ENCODE data around the gene COMMD8. TPM values are rescaled to one million over a fixed set of nuclear protein-coding genes. Genes with fewer than 3 reads are reported as not detected.
A peak's percentile ranks its signal among the peaks of the same experiment; 100 is the strongest.

The COMMD8 gene
- total and polyA plus RNA-seq, 4 donors = 3.6 to 17.5 (median 9.0) TPM

GRCh38 chr4:47493238-47494123, 30.0 kb upstream of the COMMD8 start:
- no peak for DNase-seq (ENCODE audit: low spot score)
- WGBS = 90% methylated on average over 3 of the region's 3 CpGs
- TF ChIP-seq ATF3 (IDR thresholded peaks at IDR 0.05) (no peak), GABPA (IDR thresholded peaks at IDR 0.05 in 1 of 2, conservative IDR thresholded peaks at IDR 0.05 in 1 of 2) (no peak), RXRA (IDR thresholded peaks at IDR 0.05) (no peak)
- Histone ChIP-seq H3K27ac (ENCODE audit: low read depth in 1 of 2, low read length in 2 of 2) (no peak overlapping the region), H3K27me3 (ENCODE audit: control insufficient read depth in 4 of 4, insufficient read depth in 4 of 4, low read length in 3 of 4) (no peaks in the 10 kb centered on the region), H3K36me3 (ENCODE audit: control insufficient read depth in 4 of 4, insufficient read depth in 3 of 4, low read depth in 1 of 4, low read length in 3 of 4) (no peaks in the 10 kb centered on the region), H3K4me1 (ENCODE audit: control insufficient read depth in 4 of 4, insufficient read depth in 4 of 4, low read length in 3 of 4) (no peaks in the 10 kb centered on the region), H3K4me3 (ENCODE audit: low read depth in 1 of 3, low read length in 3 of 3) (no peak overlapping the region), H3K9ac (ENCODE audit: low read depth in 1 of 2, low read length in 2 of 2) (no peak overlapping the region), H3K9me3 (ENCODE audit: control insufficient read depth in 4 of 4, low read length in 3 of 4) (no peaks in the 10 kb centered on the region)

GRCh38 chr4:47490550-47490949, 27.0 kb upstream of the COMMD8 start:
- DNase-seq (ENCODE audit: low spot score) = no peak
- Histone ChIP-seq H3K9me3 (ENCODE audit: control insufficient read depth in 4 of 4, low read length in 3 of 4) (no peaks in the 10 kb centered on the region), H3K27ac (ENCODE audit: low read depth in 1 of 2, low read length in 2 of 2) (no peak overlapping the region), H3K27me3 (ENCODE audit: control insufficient read depth in 4 of 4, insufficient read depth in 4 of 4, low read length in 3 of 4) (no peaks in the 10 kb centered on the region), H3K36me3 (ENCODE audit: control insufficient read depth in 4 of 4, insufficient read depth in 3 of 4, low read depth in 1 of 4, low read length in 3 of 4) (no peaks in the 10 kb centered on the region), H3K9ac (ENCODE audit: low read depth in 1 of 2, low read length in 2 of 2) (no peak overlapping the region), H3K4me3 (ENCODE audit: low read depth in 1 of 3, low read length in 3 of 3) (no peak overlapping the region), H3K4me1 (ENCODE audit: control insufficient read depth in 4 of 4, insufficient read depth in 4 of 4, low read length in 3 of 4) (peaks cover 0 to 7% (median 3%) of the 10 kb centered on the region in 4 donors)
- 84% methylated on average over 4 of the region's 4 CpGs for WGBS
- peak; percentile 10 for TF ChIP-seq CTCF (IDR thresholded peaks at IDR 0.05; ENCODE audit: low read depth, low read length, missing input control)
- TF ChIP-seq RXRA (IDR thresholded peaks at IDR 0.05) = no peak
- no peak for TF ChIP-seq JUND (IDR thresholded peaks at IDR 0.05)
- no peak for TF ChIP-seq FOXA2 (IDR thresholded peaks at IDR 0.05)
- TF ChIP-seq RAD21 (IDR thresholded peaks at IDR 0.05) = peak in 1 of 2 donors; percentile 58

GRCh38 chr4:47488706-47489105, 25.2 kb upstream of the COMMD8 start:
- no peak overlapping the region for H3K4me3 ChIP-seq (ENCODE audit: low read depth in 1 of 3, low read length in 3 of 3)
- peaks cover 0 to 11% (median 3%) of the 10 kb centered on the region in 4 donors for H3K4me1 ChIP-seq (ENCODE audit: control insufficient read depth in 4 of 4, insufficient read depth in 4 of 4, low read length in 3 of 4)
- no peaks in the 10 kb centered on the region for H3K27me3 ChIP-seq (ENCODE audit: control insufficient read depth in 4 of 4, insufficient read depth in 4 of 4, low read length in 3 of 4)
- H3K9me3 ChIP-seq (ENCODE audit: control insufficient read depth in 4 of 4, low read length in 3 of 4) = no peaks in the 10 kb centered on the region
- H3K27ac ChIP-seq (ENCODE audit: low read depth in 1 of 2, low read length in 2 of 2) = no peak overlapping the region
- H3K36me3 ChIP-seq (ENCODE audit: control insufficient read depth in 4 of 4, insufficient read depth in 3 of 4, low read depth in 1 of 4, low read length in 3 of 4) = no peaks in the 10 kb centered on the region
- WGBS = 50% methylated on average over 3 of the region's 3 CpGs
- H3K9ac ChIP-seq (ENCODE audit: low read depth in 1 of 2, low read length in 2 of 2) = no peak overlapping the region
- DNase-seq (ENCODE audit: low spot score) = no peak
- TF ChIP-seq EGR1 (IDR thresholded peaks at IDR 0.05; ENCODE audit: low read depth in 2 of 2) (no peak), HNF4G (IDR thresholded peaks at IDR 0.05) (no peak), FOXA2 (IDR thresholded peaks at IDR 0.05) (no peak), JUND (IDR thresholded peaks at IDR 0.05) (no peak), SP1 (IDR thresholded peaks at IDR 0.05) (no peak), RAD21 (IDR thresholded peaks at IDR 0.05) (no peak), FOXA1 (IDR thresholded peaks at IDR 0.05) (no peak), MAX (IDR thresholded peaks at IDR 0.05) (no peak), TAF1 (conservative IDR thresholded peaks at IDR 0.05) (no peak), ATF3 (IDR thresholded peaks at IDR 0.05) (no peak), YY1 (IDR thresholded peaks at IDR 0.05) (no peak), GABPA (IDR thresholded peaks at IDR 0.05 in 1 of 2, conservative IDR thresholded peaks at IDR 0.05 in 1 of 2) (no peak), CTCF (IDR thresholded peaks at IDR 0.05; ENCODE audit: low read depth, low read length, missing input control) (no peak), REST (IDR thresholded peaks at IDR 0.05) (no peak), HNF4A (conservative IDR thresholded peaks at IDR 0.05) (no peak), NR2F2 (IDR thresholded peaks at IDR 0.05) (no peak)

Measured in liver (tissue), 9 donors.